Osteoblast (primary cell): ENCODE results near the gene NGB. TPM values are rescaled to one million over a fixed set of nuclear protein-coding genes. Genes with fewer than 3 reads are reported as not detected.
A peak's percentile ranks its signal among the peaks of the same experiment; 100 is the strongest.

ENCODE experiments used
- DNase-seq: peaks from one replicate; pipeline ENCODE4 v3.0.0; 2011; ENCODE audit warnings: low spot score, mixed read lengths; ENCODE audit not compliant: insufficient read length; ENCODE audit errors: missing footprints
- H2AFZ ChIP-seq: 2 replicates; pipeline ENCODE4 v1.6.0; 2011; ENCODE audit warnings: mild to moderate bottlenecking, low read length
- H3K27ac ChIP-seq: 2 replicates; pipeline ENCODE4 v1.5.1; 2011; ENCODE audit warnings: mild to moderate bottlenecking, low read depth, low read length, moderate library complexity
- H3K27me3 ChIP-seq: 2 replicates; pipeline ENCODE4 v1.6.0; 2012; ENCODE audit warnings: mild to moderate bottlenecking, control low read depth, inconsistent platforms, low read length, moderate library complexity; ENCODE audit not compliant: insufficient read depth
- H3K36me3 ChIP-seq: 2 replicates; pipeline ENCODE4 v1.5.1; 2011; ENCODE audit warnings: mild to moderate bottlenecking, low read length, control low read depth, moderate library complexity; ENCODE audit not compliant: insufficient read depth
- H3K4me1 ChIP-seq: 2 replicates; pipeline ENCODE4 v1.5.1; 2011; ENCODE audit warnings: mild to moderate bottlenecking, low read length, control low read depth, moderate library complexity; ENCODE audit not compliant: insufficient read depth
- H3K4me2 ChIP-seq: 2 replicates; pipeline ENCODE4 v1.6.0; 2011; ENCODE audit warnings: mild to moderate bottlenecking, low read length; ENCODE audit not compliant: insufficient read depth
- H3K4me3 ChIP-seq: fragments of 200-600 bp; sonication (generic); 3 replicates; pipeline ENCODE4 v1.5.1; 2012; ENCODE audit warnings: mild to moderate bottlenecking, low read length, inconsistent platforms; ENCODE audit not compliant: insufficient read depth
- H3K79me2 ChIP-seq: 2 replicates; pipeline ENCODE4 v1.6.0; 2012; ENCODE audit warnings: mild to moderate bottlenecking, low read length, control low read depth, inconsistent platforms; ENCODE audit not compliant: insufficient read depth
- H3K9me3 ChIP-seq: 2 replicates; pipeline ENCODE4 v1.5.1; 2011; ENCODE audit warnings: low read depth, low read length, control low read depth
- H4K20me1 ChIP-seq: 2 replicates; pipeline ENCODE4 v1.6.0; 2012; ENCODE audit warnings: mild to moderate bottlenecking, low read length, control low read depth; ENCODE audit not compliant: insufficient read depth
- CTCF ChIP-seq: IDR thresholded peaks from 2 replicates; pipeline ENCODE4 v1.5.1; 2011; ENCODE audit warnings: mild to moderate bottlenecking, low read depth, low read length, moderate library complexity; ENCODE audit errors: extremely low read depth
- total RNA-seq: library from RNA; depleted of rRNA; stranded (reverse); fragments of >200 nt; gene quantifications from 2 replicates; pipeline ENCODE4 v1.2.3, GENCODE V29; 2012

Gene NGB
- total RNA-seq, 1 donor = not detected

DNA sequence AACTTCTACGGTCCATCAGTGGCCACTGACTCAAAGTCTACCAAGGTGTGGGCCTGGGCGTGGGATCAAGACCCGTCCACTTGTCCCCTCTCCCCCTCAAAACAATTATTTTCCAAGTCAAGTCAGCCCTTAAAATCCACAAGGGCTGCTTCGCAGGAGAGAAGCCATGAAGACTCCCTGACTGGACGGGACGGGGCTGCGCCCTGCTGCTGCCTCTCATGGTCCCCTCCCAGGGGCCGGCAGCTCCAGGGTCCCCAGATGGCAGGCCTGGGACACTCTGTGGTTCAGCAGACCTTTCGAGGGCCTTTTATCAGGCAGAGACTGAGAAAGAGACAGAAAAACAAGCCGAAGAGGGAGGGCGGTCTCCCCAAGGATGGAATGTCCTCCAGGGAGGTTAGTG, 10.8 kb downstream of the NGB start:
- no peak overlapping the region for H3K27ac ChIP-seq
- H3K4me2 ChIP-seq = no peak overlapping the region
- H3K4me1 ChIP-seq = no peaks in the 10 kb centered on the region
- peaks cover 3% of the 10 kb centered on the region for H3K27me3 ChIP-seq
- no peak overlapping the region for H2AFZ ChIP-seq
- H3K4me3 ChIP-seq = no peak overlapping the region
- no peaks in the 10 kb centered on the region for H3K79me2 ChIP-seq
- H4K20me1 ChIP-seq = no peaks in the 10 kb centered on the region
- no peak for TF ChIP-seq CTCF
- peak; percentile 51 for DNase-seq
- no peaks in the 10 kb centered on the region for H3K36me3 ChIP-seq
- H3K9me3 ChIP-seq = no peaks in the 10 kb centered on the region

- Histone ChIP-seq H3K79me2 (no peaks in the 10 kb centered on the region), H3K36me3 (no peaks in the 10 kb centered on the region), H3K4me3 (no peak overlapping the region), H4K20me1 (no peaks in the 10 kb centered on the region), H3K27ac (no peak overlapping the region), H3K4me2 (no peak overlapping the region), H3K27me3 (peaks cover 3% of the 10 kb centered on the region), H3K4me1 (no peaks in the 10 kb centered on the region), H2AFZ (no peak overlapping the region), H3K9me3 (no peaks in the 10 kb centered on the region)
- DNase-seq = peak; percentile 43
- no peak for TF ChIP-seq CTCF
These were observed 11.8 kb downstream of the NGB start for GRCh38 chr14:77259025-77259715.

DNA sequence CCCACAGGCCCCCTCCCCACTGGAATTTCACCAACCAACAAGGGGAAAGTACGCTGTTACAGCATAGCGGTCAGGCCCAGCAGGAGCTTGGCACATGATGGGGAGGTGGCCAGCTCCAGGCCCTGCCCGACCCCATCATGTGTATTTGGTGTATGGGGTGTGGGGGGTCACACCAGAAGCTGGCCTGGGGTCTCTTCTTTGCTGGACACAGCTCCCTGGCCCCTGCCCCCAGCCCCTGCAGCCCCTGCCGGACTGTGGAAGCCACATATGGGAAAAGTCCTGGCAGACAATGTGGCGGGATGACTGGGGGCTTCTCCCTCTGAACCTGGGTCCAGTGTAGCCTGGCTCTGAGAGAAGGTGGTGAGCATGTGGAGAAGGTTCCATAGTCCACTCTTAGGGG, 12.4 kb downstream of the NGB start:
- Histone ChIP-seq H3K4me3 (no peak overlapping the region), H3K9me3 (no peaks in the 10 kb centered on the region), H3K4me2 (no peak overlapping the region), H3K27ac (no peak overlapping the region), H3K27me3 (peaks cover 3% of the 10 kb centered on the region), H3K4me1 (no peaks in the 10 kb centered on the region), H4K20me1 (no peaks in the 10 kb centered on the region), H3K36me3 (no peaks in the 10 kb centered on the region), H2AFZ (no peak overlapping the region), H3K79me2 (no peaks in the 10 kb centered on the region)
- DNase-seq = peak; percentile 36
- TF ChIP-seq CTCF = no peak

GRCh38 chr14:77257700-77258099, 13.3 kb downstream of the NGB start:
- peaks cover 3% of the 10 kb centered on the region for H3K27me3 ChIP-seq
- H3K36me3 ChIP-seq = no peaks in the 10 kb centered on the region
- H4K20me1 ChIP-seq = no peaks in the 10 kb centered on the region
- H3K4me1 ChIP-seq = no peaks in the 10 kb centered on the region
- no peak for TF ChIP-seq CTCF
- H3K79me2 ChIP-seq = no peaks in the 10 kb centered on the region
- no peak overlapping the region for H3K27ac ChIP-seq
- H2AFZ ChIP-seq = no peak overlapping the region
- H3K4me3 ChIP-seq = no peak overlapping the region
- H3K9me3 ChIP-seq = no peaks in the 10 kb centered on the region
- H3K4me2 ChIP-seq = no peak overlapping the region
- DNase-seq = peak; percentile 47
